K562 (cell line): Measurements from ENCODE around the gene VEGFA. TPM values are rescaled to one million over a fixed set of nuclear protein-coding genes. Genes with fewer than 3 reads are reported as not detected.

ENCODE experiments used
- ADNP ChIP-seq: fragments of 200-800 bp; sonication (Bioruptor generic); IDR thresholded peaks from 2 replicates; pipeline ENCODE4 v1.6.1; 2016; ENCODE audit warnings: missing genetic modification characterization, missing compliant biosample characterization
- DPF2 ChIP-seq: fragments of 450-650 bp; IDR thresholded peaks from 2 replicates; pipeline ENCODE4 v1.6.1; 2016
- ESRRA ChIP-seq: fragments of 450-650 bp; IDR thresholded peaks from 2 replicates; pipeline ENCODE4 v1.6.1; 2014; ENCODE audit warnings: low read depth, mild to moderate bottlenecking, moderate library complexity, borderline replicate concordance
- FOXK2 ChIP-seq, 2 experiments: fragments of 450-650 bp; IDR thresholded peaks in 1 of 2; conservative IDR thresholded peaks in 1 of 2; 2 replicates each; pipeline ENCODE4 v1.6.1; 2016; ENCODE audit warnings: low read depth in 2 of 2, mild to moderate bottlenecking in 1 of 2
- HMGN3 ChIP-seq: IDR thresholded peaks from 2 replicates; pipeline ENCODE4 v1.6.1; 2011; ENCODE audit warnings: borderline replicate concordance, low read depth, mild to moderate bottlenecking, mixed read lengths, low read length; ENCODE audit not compliant: insufficient read length; ENCODE audit errors: extremely low read depth
- HNRNPK ChIP-seq: fragments of 200-400 bp; formaldehyde crosslinking; IDR thresholded peaks from one replicate; pipeline ENCODE4 v1.6.1; 2018; ENCODE audit warnings: mild to moderate bottlenecking, low read depth, low read length; ENCODE audit not compliant: poor library complexity, severe bottlenecking
- KLF1 ChIP-seq: fragments of 450-650 bp; IDR thresholded peaks from 2 replicates; pipeline ENCODE4 v1.6.1; 2016; ENCODE audit warnings: missing genetic modification characterization, missing compliant biosample characterization
- MTF1 ChIP-seq: fragments of 250-450 bp; sonication (Bioruptor Pico); IDR thresholded peaks from 2 replicates; pipeline ENCODE4 v1.9.0; 2021; ENCODE audit warnings: moderate library complexity, mild to moderate bottlenecking, inconsistent platforms, borderline replicate concordance
- NUFIP1 ChIP-seq: fragments of 450-650 bp; IDR thresholded peaks from 2 replicates; pipeline ENCODE4 v1.6.1; 2018; ENCODE audit not compliant: partially characterized antibody
- RAD51 ChIP-seq: fragments of 450-650 bp; IDR thresholded peaks from 2 replicates; pipeline ENCODE4 v1.7.1; 2016; ENCODE audit warnings: low read depth, mild to moderate bottlenecking, borderline replicate concordance
- SMAD1 ChIP-seq: fragments of 150-350 bp; IDR thresholded peaks from 2 replicates; pipeline ENCODE4 v1.6.1; 2014; ENCODE audit warnings: low read length, low read depth; ENCODE audit not compliant: partially characterized antibody
- SMARCA4 ChIP-seq: fragments of 450-650 bp; IDR thresholded peaks from 2 replicates; pipeline ENCODE4 v1.6.1; 2016
- SP1 ChIP-seq: sonication (generic); formaldehyde crosslinking; IDR thresholded peaks from 2 replicates; pipeline ENCODE4 v1.8.1; 2022; ENCODE audit warnings: mild to moderate bottlenecking, missing genetic modification reagents
- TAF15 ChIP-seq: fragments of 200-400 bp; formaldehyde crosslinking; IDR thresholded peaks from 2 replicates; pipeline ENCODE4 v1.6.1; 2017; ENCODE audit warnings: mild to moderate bottlenecking, low read depth, low read length, moderate library complexity
- TBL1XR1 ChIP-seq, 2 experiments: IDR thresholded peaks; 2 replicates each; pipeline ENCODE4 v1.6.1; 2012; ENCODE audit warnings: improper control_type of control experiment in 2 of 2, low read length in 2 of 2, mild to moderate bottlenecking in 1 of 2
- YY1 ChIP-seq, 3 experiments: IDR thresholded peaks; 2 replicates each; pipeline ENCODE4 v1.6.1; 2011; ENCODE audit warnings: low read length in 2 of 3, mild to moderate bottlenecking in 2 of 3, moderate library complexity in 2 of 3, borderline replicate concordance in 1 of 3, control low read depth in 1 of 3, low read depth in 1 of 3; ENCODE audit not compliant: insufficient read depth in 3 of 3, insufficient replicate concordance in 2 of 3, control insufficient read depth in 1 of 3, insufficient read length in 1 of 3; ENCODE audit errors: extremely low read depth in 1 of 3
- ZNF12 ChIP-seq: sonication (generic); formaldehyde crosslinking; IDR thresholded peaks from 2 replicates; pipeline ENCODE4 v1.4.0; 2020; ENCODE audit warnings: mild to moderate bottlenecking, missing genetic modification reagents
- ZNF146 ChIP-seq: IDR thresholded peaks from one replicate; pipeline ENCODE4 v1.6.1; 2018; ENCODE audit warnings: missing compliant biosample characterization; ENCODE audit not compliant: unreplicated experiment
- ZNF589 ChIP-seq: fragments of 200-800 bp; sonication (Bioruptor generic); IDR thresholded peaks from 2 replicates; pipeline ENCODE4 v1.6.1; 2016; ENCODE audit warnings: low read depth, missing genetic modification characterization, missing compliant biosample characterization
- polyA plus RNA-seq, 8 experiments: library from polyadenylated mRNA; depleted of rRNA in 4 of 8; stranded (reverse) in 5 of 8; unstranded in 3 of 8; fragments of >200 nt; fragmentation: Nextera tagmentation in 2 of 8; fragmentation: Illumina TruSeq in 1 of 8; extraction: Ambion mirVana in 2 of 8; extraction: Trizol in 1 of 8; gene quantifications; 2 replicates each; pipeline versions ENCODE4 v1.2.1 to v1.2.3, GENCODE V29; 2011 to 2014; ENCODE audit warnings: inconsistent platforms in 1 of 8, missing spikeins in 1 of 8
- total RNA-seq, 7 experiments: library from RNA; depleted of rRNA in 6 of 7; stranded (reverse); fragments of >200 nt in 6 of 7; fragmentation: Illumina TruSeq in 2 of 7; extraction: Trizol in 2 of 7; gene quantifications; 2 replicates each; pipeline versions ENCODE4 v1.2.1 to v1.2.3, GENCODE V29; 2011 to 2021; ENCODE audit warnings: low replicate concordance in 1 of 7
- TF ChIP-seq, protein P1 (sequence below): fragments of 250-450 bp; sonication (Bioruptor Pico); IDR thresholded peaks from 2 replicates; pipeline ENCODE4 v1.8.0; 2022; ENCODE audit warnings: inconsistent platforms, mild to moderate bottlenecking, moderate library complexity, borderline replicate concordance
- TF ChIP-seq, protein P2 (sequence below): fragments of 450-650 bp; conservative IDR thresholded peaks from 2 replicates; pipeline ENCODE4 v1.6.1; 2016; ENCODE audit warnings: missing genetic modification characterization, low read depth, mild to moderate bottlenecking, missing compliant biosample characterization, moderate library complexity
- TF ChIP-seq, protein P3 (sequence below): IDR thresholded peaks from 2 replicates; pipeline ENCODE4 v1.6.1; 2011; ENCODE audit warnings: borderline replicate concordance, low read depth, mild to moderate bottlenecking, moderate library complexity, low read length; ENCODE audit not compliant: insufficient read depth, poor library complexity, severe bottlenecking
- TF ChIP-seq, protein P4 (sequence below): fragments of 250-450 bp; sonication (Bioruptor Pico); IDR thresholded peaks from 2 replicates; pipeline ENCODE4 v1.8.0; 2022; ENCODE audit warnings: moderate library complexity, mild to moderate bottlenecking, inconsistent platforms

The VEGFA gene
- total and polyA plus RNA-seq, 9 of the 15 experiments (the other 6 are each of a cell fraction or from before 2014, with no cell fraction given) = 14.0 to 271 (median 124) TPM

DNA sequence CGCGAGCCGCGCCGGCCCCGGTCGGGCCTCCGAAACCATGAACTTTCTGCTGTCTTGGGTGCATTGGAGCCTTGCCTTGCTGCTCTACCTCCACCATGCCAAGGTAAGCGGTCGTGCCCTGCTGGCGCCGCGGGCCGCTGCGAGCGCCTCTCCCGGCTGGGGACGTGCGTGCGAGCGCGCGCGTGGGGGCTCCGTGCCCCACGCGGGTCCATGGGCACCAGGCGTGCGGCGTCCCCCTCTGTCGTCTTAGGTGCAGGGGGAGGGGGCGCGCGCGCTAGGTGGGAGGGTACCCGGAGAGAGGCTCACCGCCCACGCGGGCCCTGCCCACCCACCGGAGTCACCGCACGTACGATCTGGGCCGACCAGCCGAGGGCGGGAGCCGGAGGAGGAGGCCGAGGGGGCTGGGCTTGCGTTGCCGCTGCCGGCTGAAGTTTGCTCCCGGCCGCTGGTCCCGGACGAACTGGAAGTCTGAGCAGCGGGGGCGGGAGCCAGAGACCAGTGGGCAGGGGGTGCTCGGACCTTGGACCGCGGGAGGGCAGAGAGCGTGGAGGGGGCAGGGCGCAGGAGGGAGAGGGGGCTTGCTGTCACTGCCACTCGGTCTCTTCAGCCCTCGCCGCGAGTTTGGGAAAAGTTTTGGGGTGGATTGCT is 1.3 kb downstream of the VEGFA start (continued):
- TF ChIP-seq, protein P1, sequence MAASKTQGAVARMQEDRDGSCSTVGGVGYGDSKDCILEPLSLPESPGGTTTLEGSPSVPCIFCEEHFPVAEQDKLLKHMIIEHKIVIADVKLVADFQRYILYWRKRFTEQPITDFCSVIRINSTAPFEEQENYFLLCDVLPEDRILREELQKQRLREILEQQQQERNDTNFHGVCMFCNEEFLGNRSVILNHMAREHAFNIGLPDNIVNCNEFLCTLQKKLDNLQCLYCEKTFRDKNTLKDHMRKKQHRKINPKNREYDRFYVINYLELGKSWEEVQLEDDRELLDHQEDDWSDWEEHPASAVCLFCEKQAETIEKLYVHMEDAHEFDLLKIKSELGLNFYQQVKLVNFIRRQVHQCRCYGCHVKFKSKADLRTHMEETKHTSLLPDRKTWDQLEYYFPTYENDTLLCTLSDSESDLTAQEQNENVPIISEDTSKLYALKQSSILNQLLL (CRISPR knock-in tag) = no peak
- TF ChIP-seq, protein P2, sequence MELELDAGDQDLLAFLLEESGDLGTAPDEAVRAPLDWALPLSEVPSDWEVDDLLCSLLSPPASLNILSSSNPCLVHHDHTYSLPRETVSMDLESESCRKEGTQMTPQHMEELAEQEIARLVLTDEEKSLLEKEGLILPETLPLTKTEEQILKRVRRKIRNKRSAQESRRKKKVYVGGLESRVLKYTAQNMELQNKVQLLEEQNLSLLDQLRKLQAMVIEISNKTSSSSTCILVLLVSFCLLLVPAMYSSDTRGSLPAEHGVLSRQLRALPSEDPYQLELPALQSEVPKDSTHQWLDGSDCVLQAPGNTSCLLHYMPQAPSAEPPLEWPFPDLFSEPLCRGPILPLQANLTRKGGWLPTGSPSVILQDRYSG (tag) = no peak
- no peak for TF ChIP-seq SMAD1
- TF ChIP-seq YY1 (IDR thresholded peaks at IDR 0.05; ENCODE audit: borderline replicate concordance in 1 of 3, control insufficient read depth in 1 of 3, extremely low read depth in 1 of 3, insufficient read depth in 3 of 3, insufficient read length in 1 of 3, insufficient replicate concordance in 2 of 3, low read depth in 1 of 3, low read length in 2 of 3) = no peak
- no peak; the same call in 1 of the 2 replicates for TF ChIP-seq MTF1 (CRISPR knock-in tag)
- peak; percentile 56 for TF ChIP-seq SP1 (CRISPR knock-in tag)
- TF ChIP-seq TAF15 = 0 out of 2 replicates have a peak, but pooled peaks have one; percentile 22
- no peak for TF ChIP-seq SMARCA4
- peak; percentile 48 for TF ChIP-seq HMGN3
- no peak for TF ChIP-seq NUFIP1
- TF ChIP-seq, protein P3, sequence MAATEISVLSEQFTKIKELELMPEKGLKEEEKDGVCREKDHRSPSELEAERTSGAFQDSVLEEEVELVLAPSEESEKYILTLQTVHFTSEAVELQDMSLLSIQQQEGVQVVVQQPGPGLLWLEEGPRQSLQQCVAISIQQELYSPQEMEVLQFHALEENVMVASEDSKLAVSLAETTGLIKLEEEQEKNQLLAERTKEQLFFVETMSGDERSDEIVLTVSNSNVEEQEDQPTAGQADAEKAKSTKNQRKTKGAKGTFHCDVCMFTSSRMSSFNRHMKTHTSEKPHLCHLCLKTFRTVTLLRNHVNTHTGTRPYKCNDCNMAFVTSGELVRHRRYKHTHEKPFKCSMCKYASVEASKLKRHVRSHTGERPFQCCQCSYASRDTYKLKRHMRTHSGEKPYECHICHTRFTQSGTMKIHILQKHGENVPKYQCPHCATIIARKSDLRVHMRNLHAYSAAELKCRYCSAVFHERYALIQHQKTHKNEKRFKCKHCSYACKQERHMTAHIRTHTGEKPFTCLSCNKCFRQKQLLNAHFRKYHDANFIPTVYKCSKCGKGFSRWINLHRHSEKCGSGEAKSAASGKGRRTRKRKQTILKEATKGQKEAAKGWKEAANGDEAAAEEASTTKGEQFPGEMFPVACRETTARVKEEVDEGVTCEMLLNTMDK = no peak
- no peak for TF ChIP-seq DPF2
- TF ChIP-seq ADNP (tag) = no peak
- no peak for TF ChIP-seq ESRRA
- TF ChIP-seq ZNF12 (CRISPR knock-in tag) = no peak
- TF ChIP-seq KLF1 (tag) = 0 out of 2 replicates have a peak, but pooled peaks have one; percentile 17
- TF ChIP-seq, protein P4, sequence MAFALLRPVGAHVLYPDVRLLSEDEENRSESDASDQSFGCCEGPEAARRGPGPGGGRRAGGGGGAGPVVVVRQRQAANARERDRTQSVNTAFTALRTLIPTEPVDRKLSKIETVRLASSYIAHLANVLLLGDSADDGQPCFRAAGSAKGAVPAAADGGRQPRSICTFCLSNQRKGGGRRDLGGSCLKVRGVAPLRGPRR (CRISPR knock-in tag) = no peak
- no peak for TF ChIP-seq ZNF589 (CRISPR knock-in tag)
- TF ChIP-seq FOXK2 (conservative IDR thresholded peaks at IDR 0.05 in 1 of 2, IDR thresholded peaks at IDR 0.05 in 1 of 2; ENCODE audit: low read depth in 2 of 2) = no peak
- TF ChIP-seq TBL1XR1 (IDR thresholded peaks at IDR 0.05; ENCODE audit: low read length in 2 of 2) = no peak
- TF ChIP-seq HNRNPK = no peak
- no peak for TF ChIP-seq ZNF146
- no peak for TF ChIP-seq RAD51
